ENCODE measurements around the gene GPR55.

GPR55 gene

DNA sequence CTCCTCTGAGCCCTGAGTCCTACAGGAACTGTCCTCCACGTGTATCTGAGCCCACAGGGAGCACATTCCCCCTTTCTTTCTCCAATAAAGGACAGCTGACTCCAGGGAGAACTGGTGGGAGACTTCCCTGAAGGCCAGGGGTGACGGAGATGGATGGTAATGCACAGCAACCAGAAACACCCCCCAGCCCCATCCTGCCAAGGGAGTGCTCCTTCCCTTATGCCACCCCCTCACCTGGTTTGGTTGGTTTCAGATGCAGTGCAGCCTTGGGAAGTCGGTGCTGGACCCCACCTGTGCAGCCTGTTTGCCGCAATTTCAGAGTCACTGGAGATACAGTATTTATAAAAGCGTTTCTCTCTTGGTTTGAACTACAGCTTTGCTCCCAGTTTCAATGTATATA, 24.0 kb downstream of the GPR55 start:
- H3K4me3 ChIP-seq (ENCODE audit: low read depth, low read length), result no peak overlapping the region
- in situ Hi-C loops (cut with HindIII; ENCODE audit: low sequenced_read_pairs), result no loop called here
- no peak for DNase-seq (ENCODE audit: low read depth, low spot score)
- TF ChIP-seq, protein P1, sequence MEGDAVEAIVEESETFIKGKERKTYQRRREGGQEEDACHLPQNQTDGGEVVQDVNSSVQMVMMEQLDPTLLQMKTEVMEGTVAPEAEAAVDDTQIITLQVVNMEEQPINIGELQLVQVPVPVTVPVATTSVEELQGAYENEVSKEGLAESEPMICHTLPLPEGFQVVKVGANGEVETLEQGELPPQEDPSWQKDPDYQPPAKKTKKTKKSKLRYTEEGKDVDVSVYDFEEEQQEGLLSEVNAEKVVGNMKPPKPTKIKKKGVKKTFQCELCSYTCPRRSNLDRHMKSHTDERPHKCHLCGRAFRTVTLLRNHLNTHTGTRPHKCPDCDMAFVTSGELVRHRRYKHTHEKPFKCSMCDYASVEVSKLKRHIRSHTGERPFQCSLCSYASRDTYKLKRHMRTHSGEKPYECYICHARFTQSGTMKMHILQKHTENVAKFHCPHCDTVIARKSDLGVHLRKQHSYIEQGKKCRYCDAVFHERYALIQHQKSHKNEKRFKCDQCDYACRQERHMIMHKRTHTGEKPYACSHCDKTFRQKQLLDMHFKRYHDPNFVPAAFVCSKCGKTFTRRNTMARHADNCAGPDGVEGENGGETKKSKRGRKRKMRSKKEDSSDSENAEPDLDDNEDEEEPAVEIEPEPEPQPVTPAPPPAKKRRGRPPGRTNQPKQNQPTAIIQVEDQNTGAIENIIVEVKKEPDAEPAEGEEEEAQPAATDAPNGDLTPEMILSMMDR (IDR thresholded peaks at IDR 0.05; ENCODE audit: low read depth, low read length), result no peak

GRCh38 chr2:230900336-230900995, 24.6 kb downstream of the GPR55 start:
- TF ChIP-seq, protein P1 (IDR thresholded peaks at IDR 0.05; ENCODE audit: low read depth, low read length), result no peak
- no peak for DNase-seq (ENCODE audit: low read depth, low spot score)
- in situ Hi-C loops (cut with HindIII; ENCODE audit: low sequenced_read_pairs), result no loop called here
- H3K4me3 ChIP-seq (ENCODE audit: low read depth, low read length), result no peak overlapping the region

- TF ChIP-seq, protein P1 (IDR thresholded peaks at IDR 0.05; ENCODE audit: low read depth, low read length), result no peak
- in situ Hi-C loops (cut with HindIII; ENCODE audit: low sequenced_read_pairs), result no loop called here
- DNase-seq (ENCODE audit: low read depth, low spot score), result no peak
- no peak overlapping the region for H3K4me3 ChIP-seq (ENCODE audit: low read depth, low read length)
These were observed 25.3 kb downstream of the GPR55 start for GRCh38 chr2:230899786-230900185.

DNA sequence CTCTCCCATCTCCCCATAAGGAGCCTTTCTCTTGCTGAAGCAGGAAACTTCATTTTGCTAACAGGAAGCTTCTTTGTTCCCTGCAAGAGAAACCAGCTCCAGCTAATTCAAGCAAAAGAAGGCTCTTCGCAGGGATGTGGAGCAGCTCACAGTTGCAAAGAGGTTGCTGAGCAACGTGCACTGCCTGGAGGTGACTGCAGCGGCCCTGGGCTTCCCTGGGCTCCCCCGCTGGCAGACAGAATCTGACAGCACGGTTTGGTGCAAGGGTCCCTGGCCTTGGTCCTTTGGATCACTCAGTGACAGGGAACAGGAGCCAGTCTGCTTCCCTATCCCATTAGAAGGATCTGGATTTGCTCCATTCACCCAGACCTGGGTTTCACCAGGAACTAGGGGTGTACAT, 25.8 kb downstream of the GPR55 start:
- in situ Hi-C loops (cut with HindIII; ENCODE audit: low sequenced_read_pairs), result no loop called here
- no peak for DNase-seq (ENCODE audit: low read depth, low spot score)
- H3K4me3 ChIP-seq (ENCODE audit: low read depth, low read length), result no peak overlapping the region
- TF ChIP-seq, protein P1 (IDR thresholded peaks at IDR 0.05; ENCODE audit: low read depth, low read length), result no peak

- in situ Hi-C loops (cut with HindIII; ENCODE audit: low sequenced_read_pairs), result no loop called here
- no peak overlapping the region for H3K4me3 ChIP-seq (ENCODE audit: low read depth, low read length)
- TF ChIP-seq, protein P1 (IDR thresholded peaks at IDR 0.05; ENCODE audit: low read depth, low read length), result no peak
- no peak for DNase-seq (ENCODE audit: low read depth, low spot score)
These were observed 26.3 kb downstream of the GPR55 start for GRCh38 chr2:230898713-230899091.

- no peak for DNase-seq (ENCODE audit: low read depth, low spot score)
- in situ Hi-C loops (cut with HindIII; ENCODE audit: low sequenced_read_pairs), result no loop called here
- TF ChIP-seq, protein P1 (IDR thresholded peaks at IDR 0.05; ENCODE audit: low read depth, low read length), result no peak
These were observed 26.9 kb downstream of the GPR55 start for GRCh38 chr2:230898016-230898712.

More at GRCh38 chr2:230898016-230898712, 26.9 kb downstream of the GPR55 start:
- no peak overlapping the region for H3K4me3 ChIP-seq (ENCODE audit: low read depth, low read length)

Data from astrocyte of the spinal cord (primary cell).